Stimulated activated CD8-positive, alpha-beta memory T cell treated with anti-CD3 and anti-CD28 coated beads, Interleukin-4, amount 100 ng/mL, for 4 hours (primary cell): ENCODE measurements around the gene UGGT2.

Experiments
- DNase-seq, 2 donors: peaks; one replicate each; pipeline ENCODE4 v3.0.0-alpha.2; 2020; ENCODE audit warnings: low read depth in 2 of 2, low spot score in 1 of 2

UGGT2 gene, protein sequence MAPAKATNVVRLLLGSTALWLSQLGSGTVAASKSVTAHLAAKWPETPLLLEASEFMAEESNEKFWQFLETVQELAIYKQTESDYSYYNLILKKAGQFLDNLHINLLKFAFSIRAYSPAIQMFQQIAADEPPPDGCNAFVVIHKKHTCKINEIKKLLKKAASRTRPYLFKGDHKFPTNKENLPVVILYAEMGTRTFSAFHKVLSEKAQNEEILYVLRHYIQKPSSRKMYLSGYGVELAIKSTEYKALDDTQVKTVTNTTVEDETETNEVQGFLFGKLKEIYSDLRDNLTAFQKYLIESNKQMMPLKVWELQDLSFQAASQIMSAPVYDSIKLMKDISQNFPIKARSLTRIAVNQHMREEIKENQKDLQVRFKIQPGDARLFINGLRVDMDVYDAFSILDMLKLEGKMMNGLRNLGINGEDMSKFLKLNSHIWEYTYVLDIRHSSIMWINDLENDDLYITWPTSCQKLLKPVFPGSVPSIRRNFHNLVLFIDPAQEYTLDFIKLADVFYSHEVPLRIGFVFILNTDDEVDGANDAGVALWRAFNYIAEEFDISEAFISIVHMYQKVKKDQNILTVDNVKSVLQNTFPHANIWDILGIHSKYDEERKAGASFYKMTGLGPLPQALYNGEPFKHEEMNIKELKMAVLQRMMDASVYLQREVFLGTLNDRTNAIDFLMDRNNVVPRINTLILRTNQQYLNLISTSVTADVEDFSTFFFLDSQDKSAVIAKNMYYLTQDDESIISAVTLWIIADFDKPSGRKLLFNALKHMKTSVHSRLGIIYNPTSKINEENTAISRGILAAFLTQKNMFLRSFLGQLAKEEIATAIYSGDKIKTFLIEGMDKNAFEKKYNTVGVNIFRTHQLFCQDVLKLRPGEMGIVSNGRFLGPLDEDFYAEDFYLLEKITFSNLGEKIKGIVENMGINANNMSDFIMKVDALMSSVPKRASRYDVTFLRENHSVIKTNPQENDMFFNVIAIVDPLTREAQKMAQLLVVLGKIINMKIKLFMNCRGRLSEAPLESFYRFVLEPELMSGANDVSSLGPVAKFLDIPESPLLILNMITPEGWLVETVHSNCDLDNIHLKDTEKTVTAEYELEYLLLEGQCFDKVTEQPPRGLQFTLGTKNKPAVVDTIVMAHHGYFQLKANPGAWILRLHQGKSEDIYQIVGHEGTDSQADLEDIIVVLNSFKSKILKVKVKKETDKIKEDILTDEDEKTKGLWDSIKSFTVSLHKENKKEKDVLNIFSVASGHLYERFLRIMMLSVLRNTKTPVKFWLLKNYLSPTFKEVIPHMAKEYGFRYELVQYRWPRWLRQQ (N-terminal part only)

DNA sequence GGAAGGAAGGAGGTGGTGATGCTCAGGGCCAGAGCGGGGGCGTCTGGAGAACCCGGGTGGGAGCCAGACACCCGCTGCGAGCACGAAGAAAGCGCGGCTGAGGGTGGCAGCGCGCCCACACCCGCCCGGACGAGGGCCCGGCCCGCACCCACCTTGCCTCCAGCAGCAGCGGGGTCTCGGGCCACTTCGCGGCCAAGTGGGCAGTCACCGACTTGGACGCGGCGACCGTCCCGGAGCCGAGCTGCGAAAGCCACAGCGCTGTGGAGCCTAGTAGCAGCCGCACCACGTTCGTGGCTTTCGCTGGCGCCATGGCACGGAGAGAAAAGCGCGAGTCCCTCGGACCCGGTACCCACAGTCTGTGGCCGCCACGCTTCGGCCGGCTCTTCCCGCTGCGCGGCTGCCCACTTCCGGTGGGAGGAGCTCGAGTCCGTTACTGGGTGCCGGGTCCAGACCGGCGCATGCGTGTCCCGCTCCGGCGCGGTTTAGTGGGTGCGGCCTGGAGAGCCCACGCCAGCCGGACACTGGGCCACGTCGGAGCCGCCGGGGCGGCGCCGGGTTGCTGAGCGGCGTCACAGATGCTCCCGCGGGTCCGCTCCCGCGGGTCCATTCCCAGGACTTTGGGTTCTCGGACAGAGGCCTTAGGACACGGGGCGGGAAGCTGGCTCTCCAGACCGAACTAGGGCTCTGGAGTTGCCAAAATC, at the start of gene UGGT2:
UGGT2 (minus strand) TSS at position 399 of the 701 bp plus-strand sequence; CDS start at position 310, 89 bp downstream.
- no peak for DNase-seq

DNA sequence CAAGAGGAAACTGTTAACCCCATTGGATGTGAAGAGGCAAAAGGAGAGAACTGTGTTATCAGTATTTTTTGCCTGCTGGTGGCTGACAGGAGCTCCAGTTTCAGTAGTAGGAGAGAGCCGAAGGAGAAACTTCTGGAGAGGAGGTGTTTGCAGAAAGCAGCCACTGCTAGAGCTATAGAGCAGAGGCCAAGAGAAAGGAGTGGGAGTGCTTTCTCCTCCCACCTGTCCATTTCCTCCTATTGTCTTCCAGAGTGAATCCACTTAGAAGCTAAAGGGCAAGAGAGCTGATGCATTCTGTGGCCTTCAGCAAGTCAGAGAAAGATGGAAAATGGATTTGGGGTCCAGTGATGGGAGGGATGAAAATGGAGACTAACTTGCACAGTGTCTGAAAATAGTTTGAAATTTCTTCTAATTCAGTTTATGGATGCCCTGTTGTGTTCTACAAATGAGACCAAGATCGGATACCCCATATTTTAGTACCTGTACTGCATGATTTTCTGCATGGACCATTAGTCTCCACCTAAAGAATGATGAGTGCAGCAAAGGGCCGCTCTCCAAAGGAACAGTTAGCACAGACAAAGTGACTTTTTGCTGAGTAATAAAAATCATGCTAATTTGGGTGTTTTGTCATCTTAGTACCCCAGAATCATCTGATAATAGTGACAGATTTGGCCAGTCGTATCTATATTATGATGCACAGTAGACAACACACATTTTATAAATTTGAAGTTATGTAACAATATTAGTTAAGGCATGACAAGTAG, 47.4 kb upstream of the UGGT2 start:
- no peak for DNase-seq

DNA sequence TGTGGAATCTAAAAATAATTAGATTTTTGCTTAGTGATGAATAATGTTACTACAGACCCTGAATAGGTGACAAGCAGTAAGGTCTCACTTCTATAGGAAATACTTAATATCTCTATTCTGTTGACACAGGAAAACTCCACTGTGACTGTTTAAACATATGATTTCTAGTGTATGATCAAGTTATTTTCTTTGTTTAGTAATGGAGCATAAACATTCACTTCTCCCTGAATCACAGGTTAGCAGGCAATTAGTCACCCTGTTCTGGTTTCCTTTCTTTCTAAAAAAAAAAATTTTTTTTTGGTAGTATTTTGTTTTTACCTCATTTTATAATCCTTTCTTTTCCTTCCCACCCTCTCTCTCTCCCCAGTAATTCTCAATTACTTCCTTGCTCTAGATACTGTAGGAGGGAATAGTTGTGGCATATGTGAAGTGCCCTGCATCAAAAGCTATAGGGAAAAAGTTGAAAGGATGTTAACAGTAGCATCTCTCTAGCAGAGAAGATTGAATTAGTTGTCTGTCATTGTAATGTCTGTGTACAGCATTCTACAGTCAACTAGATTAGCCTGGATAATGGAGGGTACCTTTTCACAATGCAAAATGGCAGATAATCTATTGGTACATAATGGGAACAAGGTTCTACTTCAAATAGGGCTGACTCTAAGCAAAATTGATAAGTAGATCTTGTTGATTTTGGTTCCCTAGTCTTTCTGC, 40.2 kb upstream of the UGGT2 start:
- no peak for DNase-seq

DNA sequence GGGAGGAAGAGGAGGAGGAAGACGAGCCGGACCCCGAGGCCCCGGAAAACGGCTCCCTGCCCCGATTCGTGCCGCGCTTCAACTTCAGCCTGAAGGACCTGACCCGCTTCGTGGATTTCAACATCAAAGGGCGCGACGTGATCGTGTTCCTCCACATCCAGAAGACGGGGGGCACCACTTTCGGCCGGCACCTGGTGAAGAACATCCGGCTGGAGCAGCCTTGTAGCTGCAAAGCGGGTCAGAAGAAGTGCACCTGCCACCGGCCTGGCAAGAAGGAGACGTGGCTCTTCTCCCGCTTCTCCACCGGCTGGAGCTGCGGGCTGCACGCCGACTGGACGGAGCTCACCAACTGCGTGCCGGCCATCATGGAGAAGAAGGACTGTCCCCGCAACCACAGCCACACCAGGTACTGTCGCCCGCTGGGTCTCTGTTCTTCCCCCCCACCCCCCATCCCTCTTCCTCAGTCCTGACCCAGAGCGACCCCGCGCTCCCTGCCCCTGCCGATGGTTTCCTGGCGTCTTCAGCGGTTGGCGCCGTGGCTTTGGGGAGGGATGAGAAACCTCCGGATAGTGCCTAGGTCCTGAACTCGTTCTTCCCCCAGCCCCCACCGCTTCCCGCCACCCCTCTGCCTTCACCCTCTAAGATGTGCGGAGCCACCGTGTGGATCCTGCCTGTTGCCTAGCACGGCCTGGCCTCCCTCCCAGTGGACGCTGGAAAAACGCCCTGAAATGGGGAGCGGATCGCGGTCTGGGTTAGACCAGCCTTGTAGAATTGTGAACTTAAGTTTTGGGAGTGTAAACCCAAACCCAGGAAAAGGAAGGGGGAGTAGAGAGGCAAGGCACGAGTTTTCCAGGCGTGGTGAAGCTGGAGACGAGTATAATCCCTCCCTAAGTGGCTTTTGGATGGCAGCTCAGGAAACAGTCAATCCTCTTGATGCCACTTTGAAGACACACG, 38.2 kb upstream of the UGGT2 start:
- DNase-seq: no peak

DNA sequence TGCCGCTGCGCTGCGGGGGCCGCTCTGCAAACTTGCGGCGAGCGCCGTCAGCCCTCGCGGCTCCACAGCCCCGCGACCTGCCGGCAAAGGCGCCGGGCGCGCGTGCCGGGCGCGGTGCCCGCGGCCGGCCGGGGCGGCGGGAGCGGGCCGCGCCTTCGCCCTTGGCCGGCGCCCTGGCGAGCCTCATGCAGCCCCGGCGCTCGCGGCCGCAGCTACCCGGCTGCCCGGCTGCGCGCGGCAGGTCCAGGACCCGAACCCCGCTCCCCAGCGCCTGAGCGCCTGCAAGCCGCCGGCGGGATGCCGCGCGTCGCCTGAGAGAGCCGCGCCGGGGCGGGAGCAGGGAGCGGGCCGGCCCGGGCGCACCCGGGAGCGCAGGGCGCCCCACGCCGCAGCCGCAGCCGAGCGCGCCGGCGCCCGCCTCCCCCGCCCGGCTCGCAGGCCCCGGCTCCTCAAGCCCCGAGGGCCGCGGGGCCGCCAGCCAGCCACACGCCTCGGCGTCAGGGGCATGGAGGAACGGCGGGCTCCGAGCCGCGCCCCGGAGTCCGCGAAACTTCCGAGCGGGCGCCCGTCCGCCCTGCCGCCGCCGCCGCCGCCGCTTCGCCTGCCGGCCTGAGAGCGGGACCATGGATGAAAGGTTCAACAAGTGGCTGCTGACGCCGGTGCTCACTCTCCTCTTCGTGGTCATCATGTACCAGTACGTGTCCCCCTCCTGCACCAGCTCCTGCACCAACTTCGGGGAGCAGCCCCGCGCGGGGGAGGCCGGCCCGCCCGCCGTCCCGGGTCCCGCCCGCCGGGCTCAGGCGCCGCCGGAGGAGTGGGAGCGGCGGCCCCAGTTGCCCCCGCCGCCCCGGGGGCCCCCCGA, 37.3 kb upstream of the UGGT2 start:
- DNase-seq: no peak

DNA sequence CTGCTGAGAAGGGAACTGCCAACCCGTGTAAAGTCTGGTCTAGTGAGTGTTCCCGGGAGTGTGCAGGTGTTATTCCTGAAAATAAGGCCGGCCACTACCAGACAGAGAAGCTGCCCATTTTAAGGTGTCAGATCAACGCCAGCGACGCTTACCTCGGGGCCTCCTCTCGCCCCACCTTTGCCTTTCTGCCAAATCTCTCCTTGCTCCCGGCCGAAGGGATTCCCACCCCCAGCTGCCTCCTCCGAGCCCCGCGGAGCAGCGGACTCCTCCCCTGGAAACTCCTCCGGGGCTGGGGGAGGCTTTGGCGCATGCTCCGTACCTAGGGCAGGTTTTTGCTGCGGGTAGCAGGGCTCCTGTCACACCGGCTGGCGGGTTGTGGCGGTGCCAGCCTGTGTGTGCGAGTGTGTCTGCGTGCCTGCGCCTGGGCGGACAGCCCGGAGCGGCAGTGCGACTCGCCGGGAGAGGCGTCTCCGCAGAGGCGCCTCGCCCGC, 36.6 kb upstream of the UGGT2 start, which contains the start of gene HS6ST3:
HS6ST3 (plus strand) TSS at position 359 of the 491 bp plus-strand sequence.
- no peak for DNase-seq

DNA sequence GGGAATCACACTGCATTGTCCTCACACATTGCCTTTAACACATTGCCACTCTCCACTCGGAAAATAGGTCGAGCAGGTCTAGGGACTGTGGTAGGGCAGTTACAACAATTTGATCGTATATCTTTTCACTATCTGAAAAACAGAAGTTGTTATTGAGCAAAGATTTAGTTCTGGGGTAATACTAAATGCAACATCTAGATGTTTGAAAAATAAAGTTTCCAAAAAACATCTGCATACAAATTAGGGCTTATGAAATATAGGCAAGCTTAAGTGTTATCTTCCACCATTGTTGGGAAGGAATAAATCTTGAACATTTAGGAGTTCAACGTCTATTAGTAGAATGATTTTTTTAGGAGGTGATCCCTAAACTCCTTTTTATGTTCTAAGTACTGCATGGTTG, 35.9 kb upstream of the UGGT2 start:
- no peak for DNase-seq

DNA sequence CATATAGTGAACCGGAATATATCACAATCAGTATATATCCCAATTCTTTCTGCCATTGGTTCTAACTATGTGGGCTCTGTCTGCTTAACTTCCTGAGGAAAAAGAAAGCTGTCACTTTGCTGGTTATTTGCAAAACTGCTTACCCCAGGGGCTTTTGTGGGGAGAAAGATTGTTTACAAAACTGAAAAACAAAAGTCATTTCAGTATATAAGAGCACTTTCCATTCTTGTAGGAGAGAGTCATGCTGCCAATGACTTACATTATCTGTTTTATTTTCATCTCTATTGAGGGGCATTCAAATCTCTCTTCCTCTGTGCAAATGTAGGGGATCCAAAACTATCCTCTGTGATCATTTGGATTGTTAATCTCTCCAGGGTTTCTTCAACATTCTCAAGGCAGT, 33.5 kb upstream of the UGGT2 start:
- no peak for DNase-seq

DNA sequence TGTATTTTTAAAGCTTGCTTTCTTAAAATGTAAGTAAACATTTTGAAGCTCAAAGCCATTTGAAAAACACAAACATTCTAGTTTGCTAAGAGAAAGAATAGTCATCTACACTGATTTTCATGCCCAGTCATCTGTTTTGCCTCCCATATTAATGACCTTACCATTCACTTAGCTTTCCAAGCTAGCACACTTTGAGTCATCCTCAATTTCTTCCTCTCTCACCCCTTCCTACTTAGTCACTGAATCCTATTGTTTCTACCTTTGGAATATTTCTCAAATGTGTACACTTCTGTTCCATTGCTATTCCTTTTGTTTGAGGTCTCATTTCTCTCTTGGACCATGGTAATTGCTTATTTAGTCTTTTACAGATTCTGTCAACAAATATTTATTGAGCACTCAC, 29.4 kb upstream of the UGGT2 start:
- DNase-seq: no peak

DNA sequence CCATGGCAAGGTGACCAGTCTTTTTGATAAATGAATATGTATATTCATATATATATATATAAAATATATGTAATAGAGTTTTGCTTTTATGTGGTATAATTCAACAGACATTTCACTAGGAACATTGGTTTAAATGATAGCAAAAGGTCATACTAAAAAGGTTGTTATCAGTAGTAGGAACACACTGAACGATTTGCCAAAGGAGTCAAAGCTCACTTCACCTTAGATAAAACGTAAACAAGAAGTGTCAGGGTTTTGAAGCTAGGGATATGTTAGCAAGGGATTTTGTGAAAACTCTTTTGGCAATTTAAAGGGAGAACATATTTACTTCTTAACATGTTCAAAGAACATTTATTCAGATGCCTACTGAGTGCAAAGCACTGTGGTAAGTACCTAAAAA, 28.7 kb upstream of the UGGT2 start:
- no peak for DNase-seq

DNA sequence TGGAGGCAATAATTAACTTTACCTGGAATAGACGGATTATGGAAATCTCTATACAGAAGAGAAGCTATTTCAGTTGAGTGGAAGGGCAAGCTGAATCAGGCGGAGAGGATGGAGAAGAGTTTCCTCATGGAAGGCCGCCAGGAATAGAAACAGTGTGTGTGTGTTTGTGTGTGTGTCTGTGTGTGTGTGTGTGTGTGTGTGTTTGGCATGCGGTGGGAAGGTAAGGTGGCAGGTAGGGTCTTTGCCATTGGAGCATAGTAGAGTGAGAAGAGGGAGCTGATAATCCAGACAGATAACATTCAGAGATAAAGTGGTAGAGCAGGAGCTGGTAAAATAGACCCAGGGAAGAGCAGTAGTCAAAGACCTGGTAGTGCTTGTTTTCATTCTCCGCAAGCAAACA, 27.5 kb upstream of the UGGT2 start:
- no peak for DNase-seq

DNA sequence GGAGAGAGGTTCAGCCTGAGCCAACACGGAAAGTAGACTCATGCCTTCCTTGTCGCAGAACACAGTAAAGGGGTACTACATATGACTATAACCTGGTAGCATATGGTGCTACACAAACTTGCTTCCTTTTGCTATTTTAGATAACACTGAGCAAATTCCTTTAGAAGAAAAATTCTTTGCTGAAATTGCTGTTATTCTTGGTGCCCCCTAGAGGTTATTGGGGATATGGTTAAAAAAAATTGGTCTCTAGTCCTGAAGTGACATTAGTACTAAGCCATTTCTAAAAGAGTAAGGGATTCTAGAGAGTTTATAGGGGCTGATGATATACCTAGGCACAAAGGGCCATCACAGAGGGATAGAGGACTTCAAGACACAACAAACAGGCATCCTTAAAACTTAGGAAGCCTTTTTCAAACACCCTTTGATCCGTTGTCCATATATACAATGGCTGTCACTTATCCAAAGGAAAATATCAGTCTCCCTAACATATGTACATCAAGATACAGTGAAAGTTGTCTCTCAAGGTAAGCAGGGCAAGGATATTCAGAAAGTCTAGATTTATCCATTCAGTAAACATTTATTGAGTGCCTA, 22.8 kb upstream of the UGGT2 start:
- no peak for DNase-seq

DNA sequence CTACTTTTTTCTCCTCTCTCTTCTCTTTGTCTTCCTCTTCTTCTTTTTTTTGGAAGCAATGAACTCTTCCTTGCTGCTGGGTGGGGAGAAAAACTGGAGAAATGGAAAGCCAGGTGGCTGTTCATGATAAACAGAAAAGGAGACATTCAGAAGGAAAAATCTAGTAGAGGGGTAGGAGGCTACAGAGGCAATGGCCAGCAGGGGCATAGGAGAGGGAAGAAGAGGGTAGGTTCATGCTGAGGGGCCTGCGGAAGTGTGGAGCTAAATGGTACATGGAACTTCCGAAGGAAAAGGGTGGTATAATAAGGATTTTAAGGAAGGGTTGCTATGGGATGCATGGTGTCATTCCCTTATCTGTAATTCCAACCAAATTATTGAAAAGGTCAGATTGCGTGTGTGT, 19.2 kb upstream of the UGGT2 start:
- no peak for DNase-seq

DNA sequence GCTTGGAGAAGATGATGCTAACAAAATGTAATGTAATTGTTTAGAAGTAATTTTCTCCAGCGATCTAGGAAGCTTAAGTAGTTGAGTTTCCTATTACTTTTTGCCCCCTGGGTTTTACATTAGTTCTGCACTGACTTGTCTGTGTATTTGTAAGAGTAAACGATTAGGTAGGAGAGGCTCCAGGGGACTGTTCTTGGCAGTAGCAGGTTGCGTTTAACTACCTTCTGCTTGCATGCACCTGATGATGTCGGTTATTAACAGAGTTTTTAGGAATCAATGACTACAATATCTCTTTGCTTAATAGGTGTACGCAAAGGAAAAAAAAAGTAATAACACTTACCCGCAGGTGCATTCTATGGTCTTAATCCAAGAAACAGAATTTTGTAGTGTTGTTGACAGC, 18.3 kb upstream of the UGGT2 start:
- DNase-seq: no peak

DNA sequence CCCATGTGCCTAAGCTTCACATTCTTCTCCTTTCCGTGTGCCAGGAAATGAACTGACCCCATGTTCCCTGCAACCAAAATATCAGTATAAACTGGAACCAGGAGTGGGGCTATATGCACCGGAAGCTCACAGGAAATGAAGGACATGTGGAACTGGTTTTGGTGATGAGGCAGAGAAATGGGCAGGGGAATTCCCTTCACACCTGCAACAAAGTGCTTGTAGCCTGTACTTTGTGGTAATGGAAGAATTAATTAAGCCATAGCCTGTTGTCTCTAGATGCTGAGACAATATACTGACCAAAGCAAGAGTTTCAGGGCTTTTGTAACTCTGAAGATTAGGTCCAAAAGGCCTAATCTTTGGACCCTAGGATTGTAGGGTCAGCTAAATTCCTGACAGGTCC, 15.5 kb upstream of the UGGT2 start:
- no peak for DNase-seq

DNA sequence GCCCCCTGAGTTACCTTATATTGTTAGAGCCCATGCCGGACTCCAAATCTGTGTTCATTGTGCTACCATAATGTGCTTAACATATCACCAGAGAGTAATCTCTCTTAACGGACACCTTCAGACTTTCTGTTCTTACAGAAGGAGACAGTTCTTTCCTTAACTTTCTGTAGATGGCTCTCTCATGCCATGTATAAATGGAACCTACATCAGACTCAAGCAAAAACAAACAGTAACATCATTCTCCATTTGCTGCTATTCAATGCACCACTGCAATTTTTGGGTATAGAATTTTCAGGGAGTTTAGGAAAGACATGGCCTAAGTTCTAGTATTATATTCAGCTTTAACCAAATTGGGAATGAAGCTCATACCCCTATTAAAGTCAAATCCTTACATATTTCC, 12.6 kb upstream of the UGGT2 start:
- DNase-seq: no peak

DNA sequence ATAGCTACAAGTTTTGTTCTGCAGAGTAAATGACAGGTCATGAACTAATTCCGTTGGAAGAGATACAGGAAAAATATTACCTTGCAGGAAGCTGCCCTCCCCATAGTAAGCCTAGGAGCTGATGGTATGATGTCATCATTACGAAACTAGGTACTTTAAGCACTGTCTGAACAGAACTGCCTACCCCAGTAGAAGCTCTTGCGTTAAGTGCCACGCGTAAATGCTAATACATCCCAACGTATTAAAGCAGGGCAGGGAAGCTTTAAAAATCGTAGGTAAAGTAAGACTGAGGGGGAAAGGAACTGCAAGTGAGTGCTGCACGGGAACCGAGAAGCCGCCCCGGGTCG, 572 bp downstream of the UGGT2 start:
- no peak for DNase-seq
